GM19193 (cell line): ENCODE results near the gene PLOD2.

Experiments used
- POLR2A ChIP-seq: IDR thresholded peaks from 4 replicates; pipeline ENCODE4 v1.6.1; 2011; ENCODE audit not compliant: insufficient read depth, insufficient read length; ENCODE audit errors: extremely low read depth

PLOD2 gene

DNA sequence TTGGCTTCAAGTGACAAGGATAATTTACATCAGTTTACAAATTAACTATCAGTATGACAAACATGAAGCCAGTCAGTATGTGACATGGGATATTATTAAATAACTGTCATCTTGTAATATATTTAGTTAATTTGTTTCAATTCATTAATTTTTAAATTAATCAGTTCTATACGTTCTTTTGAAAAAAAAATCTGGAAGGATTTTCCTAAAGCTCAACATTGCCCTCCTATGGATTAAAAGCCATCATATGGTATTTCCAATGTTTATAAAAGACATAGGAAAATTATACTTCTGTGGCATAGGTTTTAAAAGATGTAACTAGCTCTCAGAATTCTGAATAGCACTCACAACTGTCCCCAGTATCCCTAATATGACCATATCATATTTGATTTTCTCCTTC lies 134.4 kb downstream of the PLOD2 start:
- no peak for TF ChIP-seq POLR2A

DNA sequence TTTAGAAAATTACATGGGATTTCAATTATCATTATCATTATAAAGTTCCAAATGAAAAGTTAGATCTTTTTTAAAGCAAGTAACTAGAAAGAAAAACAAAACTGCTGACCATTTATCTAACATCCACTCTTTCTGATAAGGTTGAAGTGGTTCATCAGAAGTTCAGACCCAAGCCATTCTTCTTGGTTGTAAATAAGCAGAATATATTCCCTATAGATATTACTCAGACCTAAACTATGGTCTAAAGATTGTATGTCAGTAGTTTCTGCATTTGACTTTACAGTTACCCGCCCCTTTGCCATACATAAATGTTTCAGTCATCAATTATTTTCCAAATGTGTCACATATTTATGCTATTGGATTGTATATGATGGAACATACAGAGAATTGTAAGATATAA lies 136.7 kb downstream of the PLOD2 start:
- no peak for TF ChIP-seq POLR2A

DNA sequence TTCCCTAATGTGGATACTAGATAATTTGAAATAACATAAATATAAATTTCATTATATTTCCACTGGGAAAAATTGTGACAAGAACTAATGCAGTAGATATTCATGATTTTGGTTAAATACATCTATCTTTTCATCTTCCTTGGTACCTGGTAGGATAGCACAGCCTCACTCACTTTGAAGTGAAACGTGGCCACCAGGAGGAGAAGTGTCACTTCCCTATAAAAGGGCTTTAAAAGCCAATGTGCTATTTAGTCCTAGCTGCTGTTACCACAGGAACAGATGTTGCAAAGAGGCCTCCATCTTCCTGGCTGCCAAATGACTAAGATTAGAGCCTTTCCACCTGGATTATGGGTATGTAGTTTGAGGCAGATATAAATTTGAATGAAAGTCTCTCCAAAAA lies 140.0 kb downstream of the PLOD2 start:
- no peak for TF ChIP-seq POLR2A

DNA sequence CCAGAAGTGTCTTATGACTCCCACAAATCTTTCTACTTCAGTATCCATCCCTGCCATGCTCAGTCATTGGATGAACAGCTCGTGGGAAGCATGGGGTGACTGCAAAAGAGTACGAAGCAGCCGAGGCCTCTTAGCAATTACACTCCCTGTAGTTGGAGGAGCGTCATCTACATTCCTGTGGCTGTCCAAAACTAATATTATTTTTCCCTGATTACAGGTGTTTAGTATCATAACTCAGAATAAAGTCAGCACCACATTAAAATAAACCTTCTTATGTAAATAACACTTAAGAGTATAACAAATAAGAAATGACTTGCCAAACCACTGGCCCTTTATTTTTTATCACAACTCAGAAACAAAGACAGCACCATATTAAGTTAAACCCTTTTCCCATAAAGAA lies 141.5 kb downstream of the PLOD2 start:
- no peak for TF ChIP-seq POLR2A
